ENCODE measurements around the gene ATP2A1. TPM values are rescaled to one million over a fixed set of nuclear protein-coding genes. Genes with fewer than 3 reads are reported as not detected.

The ATP2A1 gene
- total RNA-seq, 1 donor = 0.36 TPM

- H3K79me2 ChIP-seq (ENCODE audit: insufficient read depth, low read length) = no peaks in the 10 kb centered on the region
- TF ChIP-seq CTCF (IDR thresholded peaks at IDR 0.05; ENCODE audit: extremely low read depth, low read depth, low read length) = no peak
These were observed 26.5 kb downstream of the ATP2A1 start for GRCh38 chr16:28904828-28905227.

GRCh38 chr16:28905229-28905754, 27.0 kb downstream of the ATP2A1 start:
- H3K4me2 ChIP-seq (ENCODE audit: insufficient read depth, low read length) = no peak overlapping the region
- no peaks in the 10 kb centered on the region for H4K20me1 ChIP-seq (ENCODE audit: insufficient read depth, low read length)
- no peaks in the 10 kb centered on the region for H3K9me3 ChIP-seq (ENCODE audit: low read depth, low read length)
- TF ChIP-seq CTCF (IDR thresholded peaks at IDR 0.05; ENCODE audit: extremely low read depth, low read depth, low read length) = no peak
- peaks cover 7% of the 10 kb centered on the region for H3K36me3 ChIP-seq (ENCODE audit: insufficient read depth, low read length)
- H3K27ac ChIP-seq (ENCODE audit: low read depth, low read length) = no peak overlapping the region
- H3K27me3 ChIP-seq (ENCODE audit: insufficient read depth, low read length) = no peaks in the 10 kb centered on the region
- no peaks in the 10 kb centered on the region for H3K79me2 ChIP-seq (ENCODE audit: insufficient read depth, low read length)
- H3K4me3 ChIP-seq (ENCODE audit: insufficient read depth, low read length) = no peak overlapping the region
- DNase-seq (ENCODE audit: insufficient read length, low spot score, missing footprints) = no peak
- H2AFZ ChIP-seq (ENCODE audit: low read length) = no peak overlapping the region
- H3K4me1 ChIP-seq (ENCODE audit: insufficient read depth, low read length) = no peaks in the 10 kb centered on the region

More at GRCh38 chr16:28904828-28905227, 26.5 kb downstream of the ATP2A1 start:
- no peaks in the 10 kb centered on the region for H4K20me1 ChIP-seq (ENCODE audit: insufficient read depth, low read length)
- DNase-seq (ENCODE audit: insufficient read length, low spot score, missing footprints) = no peak
- H3K9me3 ChIP-seq (ENCODE audit: low read depth, low read length) = no peaks in the 10 kb centered on the region
- H3K4me3 ChIP-seq (ENCODE audit: insufficient read depth, low read length) = no peak overlapping the region
- no peaks in the 10 kb centered on the region for H3K4me1 ChIP-seq (ENCODE audit: insufficient read depth, low read length)
- no peaks in the 10 kb centered on the region for H3K27me3 ChIP-seq (ENCODE audit: insufficient read depth, low read length)
- H3K4me2 ChIP-seq (ENCODE audit: insufficient read depth, low read length) = no peak overlapping the region
- H3K27ac ChIP-seq (ENCODE audit: low read depth, low read length) = no peak overlapping the region
- H2AFZ ChIP-seq (ENCODE audit: low read length) = no peak overlapping the region
- H3K36me3 ChIP-seq (ENCODE audit: insufficient read depth, low read length) = peaks cover 7% of the 10 kb centered on the region

GRCh38 chr16:28905800-28906372, 27.6 kb downstream of the ATP2A1 start:
- Histone ChIP-seq H3K4me3 (ENCODE audit: insufficient read depth, low read length) (no peak overlapping the region), H3K4me1 (ENCODE audit: insufficient read depth, low read length) (no peaks in the 10 kb centered on the region), H2AFZ (ENCODE audit: low read length) (no peak overlapping the region), H3K36me3 (ENCODE audit: insufficient read depth, low read length) (peaks cover 7% of the 10 kb centered on the region), H3K9me3 (ENCODE audit: low read depth, low read length) (no peaks in the 10 kb centered on the region), H3K79me2 (ENCODE audit: insufficient read depth, low read length) (no peaks in the 10 kb centered on the region), H3K27ac (ENCODE audit: low read depth, low read length) (no peak overlapping the region), H4K20me1 (ENCODE audit: insufficient read depth, low read length) (no peaks in the 10 kb centered on the region), H3K27me3 (ENCODE audit: insufficient read depth, low read length) (no peaks in the 10 kb centered on the region), H3K4me2 (ENCODE audit: insufficient read depth, low read length) (no peak overlapping the region)
- TF ChIP-seq CTCF (IDR thresholded peaks at IDR 0.05; ENCODE audit: extremely low read depth, low read depth, low read length) = no peak
- DNase-seq (ENCODE audit: insufficient read length, low spot score, missing footprints) = no peak

- Histone ChIP-seq H3K27ac (ENCODE audit: low read depth, low read length) (no peak overlapping the region), H3K9me3 (ENCODE audit: low read depth, low read length) (no peaks in the 10 kb centered on the region), H2AFZ (ENCODE audit: low read length) (no peak overlapping the region), H3K27me3 (ENCODE audit: insufficient read depth, low read length) (no peaks in the 10 kb centered on the region), H4K20me1 (ENCODE audit: insufficient read depth, low read length) (no peaks in the 10 kb centered on the region), H3K79me2 (ENCODE audit: insufficient read depth, low read length) (no peaks in the 10 kb centered on the region), H3K36me3 (ENCODE audit: insufficient read depth, low read length) (peaks cover 10% of the 10 kb centered on the region), H3K4me2 (ENCODE audit: insufficient read depth, low read length) (no peak overlapping the region), H3K4me3 (ENCODE audit: insufficient read depth, low read length) (no peak overlapping the region), H3K4me1 (ENCODE audit: insufficient read depth, low read length) (no peaks in the 10 kb centered on the region)
- no peak for TF ChIP-seq CTCF (IDR thresholded peaks at IDR 0.05; ENCODE audit: extremely low read depth, low read depth, low read length)
- no peak for DNase-seq (ENCODE audit: insufficient read length, low spot score, missing footprints)
These were observed 32.1 kb downstream of the ATP2A1 start for GRCh38 chr16:28910086-28911031.

All from osteoblast (primary cell).